DMS53 treated with DMSO at 0.1 percent for 48 hours (cell line): ENCODE results near the gene PRSS27.
"Not testable (repeated sequence)": the region's sequence is repeated elsewhere in the genome, so short reads cannot be mapped to it uniquely, and the experiment has no call there.

ENCODE experiments used
- DNase-seq: peaks from one replicate; lab custom pipeline; 2025; ENCODE audit not compliant: unreplicated experiment; lab: John Stamatoyannopoulos, UW

The PRSS27 gene

DNA sequence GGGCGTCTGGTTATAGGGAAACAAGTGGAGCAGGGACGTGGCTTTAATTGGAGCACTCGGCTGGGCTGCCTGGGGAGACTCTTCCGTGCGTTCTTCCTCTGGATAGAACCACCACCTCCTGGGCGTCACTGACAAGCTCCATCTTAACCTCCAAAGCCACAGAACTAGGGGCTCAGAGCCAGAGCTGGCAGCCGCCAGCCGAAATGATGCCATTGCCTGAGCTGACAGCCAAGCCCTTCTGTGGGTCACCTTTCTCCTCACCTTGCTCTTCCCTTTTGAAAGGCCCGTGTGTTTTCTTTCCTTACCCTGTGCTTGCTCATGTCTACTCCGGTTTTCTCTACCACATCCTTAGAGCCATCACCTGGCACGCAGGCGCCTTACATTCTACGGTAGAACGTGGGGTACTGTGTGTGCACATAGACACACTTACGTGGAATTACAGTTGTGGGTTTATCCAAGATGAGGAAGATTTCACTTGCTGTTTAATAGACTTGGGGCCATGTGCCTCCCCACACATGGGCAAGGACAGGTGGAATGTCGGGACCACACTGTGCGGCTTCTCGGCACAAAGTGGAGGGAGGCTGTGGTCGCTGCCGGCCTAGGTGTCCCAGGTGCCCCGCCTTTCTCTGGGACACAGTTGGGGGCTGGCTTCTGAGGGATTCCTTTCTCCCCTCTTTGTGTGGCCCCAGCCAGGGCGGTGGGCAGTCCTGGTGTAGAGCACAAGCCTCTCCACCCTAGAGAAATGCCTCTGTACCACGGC, 41.6 kb downstream of the PRSS27 start:
- DNase-seq = not testable (repeated sequence)

DNA sequence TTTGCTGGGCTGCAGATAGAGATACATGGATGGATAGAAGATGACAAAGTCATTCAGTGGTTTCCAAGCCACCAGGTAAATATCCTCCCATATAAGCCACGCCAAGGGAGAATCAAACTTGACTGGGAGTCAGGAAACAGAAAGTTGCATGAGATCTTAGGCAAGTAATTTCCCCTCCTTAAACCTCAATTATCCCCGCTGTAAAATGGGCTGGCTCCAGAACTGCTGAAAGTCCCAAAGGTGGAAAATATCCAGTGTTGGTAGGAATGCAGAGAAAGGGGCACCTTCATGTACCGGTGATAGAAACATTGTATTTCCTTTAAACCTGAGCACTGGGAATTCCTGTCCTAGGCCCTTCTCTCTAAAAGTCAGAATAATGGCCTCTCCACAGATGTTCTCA, 43.1 kb downstream of the PRSS27 start:
- not testable (repeated sequence) for DNase-seq

GRCh38 chr16:2675714-2676113, 44.3 kb downstream of the PRSS27 start:
- DNase-seq = no peak

DNA sequence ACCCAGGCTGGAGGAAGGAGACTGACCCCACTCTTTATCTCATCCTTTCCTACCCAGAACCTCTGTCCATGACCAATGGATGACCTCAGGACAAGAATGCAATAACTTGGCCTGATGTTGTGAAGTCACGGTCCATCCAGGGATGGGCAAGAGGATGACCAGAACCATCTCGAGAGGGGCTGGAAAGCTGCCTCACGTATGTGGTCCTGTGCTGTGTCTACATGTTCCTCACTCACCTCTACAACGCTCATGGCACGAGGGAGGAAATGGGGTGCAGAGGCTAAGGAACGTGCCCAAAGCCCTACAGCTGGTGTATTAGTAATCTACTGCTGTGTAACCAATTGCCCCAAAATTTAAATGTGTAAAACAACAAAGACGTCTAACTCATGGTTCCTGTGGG, 45.0 kb downstream of the PRSS27 start:
- no peak for DNase-seq

DNA sequence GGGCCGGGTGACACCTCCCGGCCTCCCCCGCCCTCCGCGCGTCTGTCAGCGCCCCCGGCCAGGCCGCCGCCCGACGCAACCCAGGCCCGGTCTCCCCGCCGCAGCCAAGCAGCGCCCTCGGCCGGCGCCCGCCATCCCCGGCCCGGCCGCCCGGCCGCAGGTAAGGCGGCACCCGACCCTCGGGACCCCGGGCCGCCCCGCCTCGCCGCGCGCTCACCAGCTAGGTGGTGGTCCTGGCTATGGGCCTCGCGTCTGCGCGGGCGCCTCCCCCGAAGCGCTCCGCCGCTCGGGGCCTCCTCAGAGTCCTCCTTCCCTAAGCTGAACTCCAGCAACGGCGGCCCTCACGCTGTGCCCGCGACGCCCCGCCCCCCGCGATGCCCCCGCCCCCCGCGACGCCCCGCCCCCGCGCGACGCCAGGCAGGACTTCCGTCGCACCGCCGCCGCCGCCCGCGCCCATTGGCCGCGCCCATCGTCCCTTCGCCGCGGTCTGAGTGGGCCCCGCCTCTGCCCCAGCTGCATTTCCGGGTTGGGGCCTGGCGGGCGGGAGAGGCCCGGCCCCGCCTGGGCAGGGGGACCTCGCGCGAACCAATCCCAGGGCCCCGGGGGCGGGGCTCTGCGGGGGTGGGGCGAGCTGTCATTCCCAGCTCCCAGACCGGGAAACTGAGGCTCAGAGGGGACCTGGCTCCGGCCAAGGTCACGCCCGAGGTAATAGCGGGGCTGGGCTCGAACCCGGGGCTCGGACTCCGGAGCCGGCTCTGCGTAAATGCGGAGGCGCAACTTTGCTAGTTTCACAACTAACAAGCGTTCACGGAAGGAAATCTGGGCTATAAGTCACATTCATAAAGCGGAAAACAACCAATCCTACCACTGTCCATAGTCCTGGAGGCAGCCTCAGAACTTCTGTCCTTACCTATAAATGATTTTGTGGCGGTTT, 46.7 kb downstream of the PRSS27 start:
- DNase-seq = peak; percentile 71

DNA sequence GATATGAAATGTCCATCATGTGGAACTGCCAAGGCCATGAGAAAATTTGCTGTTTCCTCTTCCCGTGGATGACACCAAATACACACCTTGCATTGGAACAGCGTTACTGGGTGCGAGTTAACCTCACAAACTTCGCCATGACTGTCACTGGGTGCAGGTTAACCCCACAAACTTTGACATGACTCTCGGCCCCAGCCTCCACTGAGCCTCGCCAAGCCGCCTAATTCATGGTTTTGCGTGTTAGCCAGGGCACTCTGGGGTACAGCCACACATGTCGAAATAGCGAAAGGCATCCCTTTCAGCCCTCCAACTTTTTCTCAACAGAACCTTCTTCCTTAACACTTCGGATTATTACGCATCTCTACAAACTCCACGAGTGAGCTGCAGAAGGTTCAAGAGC, 48.3 kb downstream of the PRSS27 start:
- no peak for DNase-seq

DNA sequence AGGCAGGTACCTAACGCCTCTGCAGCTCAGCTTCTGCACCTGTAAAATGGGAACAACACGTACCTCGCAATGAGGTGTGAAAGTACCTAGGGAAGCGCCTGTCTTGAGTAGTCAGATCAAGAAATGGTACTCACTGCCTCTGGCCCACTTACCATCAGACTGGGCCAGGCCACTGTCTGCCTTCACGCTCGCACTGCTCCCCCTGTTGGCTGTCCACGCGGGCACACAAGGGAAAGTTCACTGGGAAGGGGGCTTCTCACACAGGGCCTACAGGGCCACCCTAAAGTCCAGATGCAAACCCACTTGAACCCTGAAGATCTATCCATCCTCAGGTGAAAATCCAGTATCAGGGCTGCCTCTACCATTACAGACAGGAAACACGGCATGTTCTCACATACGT, 48.8 kb downstream of the PRSS27 start:
- not testable (repeated sequence) for DNase-seq

DNA sequence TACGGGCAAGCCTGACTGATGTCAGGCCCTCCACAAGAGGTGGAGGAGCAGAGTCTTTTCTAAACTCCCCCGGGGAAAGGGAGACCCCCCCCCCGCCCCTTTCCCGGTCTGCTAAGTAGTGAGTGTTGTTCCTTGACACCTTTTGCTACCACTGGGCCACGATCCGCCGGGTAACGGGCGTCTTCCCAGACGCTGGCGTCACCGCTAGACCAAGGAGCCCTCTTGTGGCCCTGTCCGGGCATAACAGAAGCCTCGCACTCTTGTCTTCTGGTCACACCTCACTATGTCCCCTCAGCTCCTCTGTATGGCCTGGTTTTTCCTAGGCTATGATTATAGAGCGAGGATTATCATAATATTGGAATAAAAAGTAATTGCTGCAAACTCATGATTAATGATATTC, 50.0 kb downstream of the PRSS27 start:
- peak; percentile 2 for DNase-seq

DNA sequence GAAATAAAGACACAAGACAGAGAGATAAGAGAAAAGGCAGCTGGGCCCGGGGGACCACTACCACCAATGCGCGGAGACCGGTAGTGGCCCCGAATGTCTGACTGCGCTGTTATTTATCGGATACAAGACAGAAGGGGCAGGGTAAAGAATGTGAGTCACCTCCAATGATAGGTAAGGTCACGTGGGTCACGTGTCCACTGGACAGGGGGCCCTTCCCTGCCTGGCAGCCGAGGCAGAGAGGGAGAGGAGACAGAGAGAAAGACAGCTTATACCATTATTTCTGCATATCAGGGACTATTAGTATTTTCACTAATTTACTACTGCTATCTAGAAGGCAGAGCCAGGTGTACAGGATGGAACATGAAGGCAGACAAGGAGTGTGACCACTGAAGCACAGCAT, 50.4 kb downstream of the PRSS27 start:
- not testable (repeated sequence) for DNase-seq

GRCh38 chr16:2666671-2667070, 53.4 kb downstream of the PRSS27 start:
- DNase-seq = not testable (repeated sequence)

DNA sequence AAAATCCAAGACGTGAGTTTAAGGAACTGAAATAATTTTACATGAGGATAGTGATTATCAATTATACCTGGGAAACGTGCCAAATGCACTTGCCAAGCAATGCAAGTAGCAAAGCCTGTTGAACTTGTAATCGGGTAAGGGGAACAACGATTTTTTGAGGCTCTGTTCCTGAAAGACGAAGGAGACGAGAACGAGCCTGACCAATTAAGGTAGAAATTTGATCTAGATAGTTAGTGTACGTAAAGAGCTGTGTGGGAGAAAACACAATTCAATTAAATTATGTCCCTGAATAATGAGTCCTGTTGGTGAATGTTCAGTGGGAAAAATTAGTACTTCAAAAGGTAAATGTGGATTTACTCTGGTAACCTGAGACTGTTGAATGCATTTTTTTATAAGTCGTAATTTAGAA, 55.4 kb downstream of the PRSS27 start:
- no peak for DNase-seq

- DNase-seq = no peak
Measured at GRCh38 chr16:2663553-2664546, 56.2 kb downstream of the PRSS27 start.
